K562 (cell line): ENCODE data around the gene LTK. TPM values are rescaled to one million over a fixed set of nuclear protein-coding genes. Genes with fewer than 3 reads are reported as not detected.

ENCODE experiments used
- ATAC-seq: fragments of 200-7000 bp; cut with Tn5 transposase; 3 replicates; pipeline ENCODE4 v1.9.1; 2020; ENCODE audit warnings: moderate library complexity
- BruUV-seq: library from RNA; stranded (reverse); fragments of 400-500 nt; replicated peaks from 2 replicates; lab custom pipeline; 2021; lab: Mats Ljungman, UMichigan
- CTCF ChIA-PET: fragments of 300-600 bp; formaldehyde crosslinking; extraction: SDS; loops from one replicate; lab custom pipeline; 2021; ENCODE audit warnings: low intra/inter-chr PET ratio; lab: Yijun Ruan, JAX
- POLR2A ChIA-PET: fragments of 300-600, 350-650 bp; sonication (Branson Sonifier 250); formaldehyde crosslinking; extraction: SDS; loops from one replicate; lab custom pipeline; 2021; ENCODE audit warnings: antibody characterized with exemption, inconsistent platforms; lab: Yijun Ruan, JAX
- DNase-seq, 4 experiments: peaks; one replicate each; pipeline versions ENCODE4 v3.0.0 to v3.0.0-alpha.2; 2011 to 2018; ENCODE audit warnings: low spot score in 3 of 4, mixed read lengths in 3 of 4; ENCODE audit errors: extremely low read depth in 1 of 4
- FAIRE-seq: peaks from 2 replicates; lab custom pipeline; 2011; peaks lifted over from hg19 to GRCh38; lab: Jason Lieb, UNC
- H2AFZ ChIP-seq: 2 replicates; pipeline ENCODE4 v1.6.0; 2011; ENCODE audit warnings: low read depth, low read length, control low read depth, inconsistent platforms
- H3K27ac ChIP-seq: fragments of 200-600 bp; 3 replicates; pipeline ENCODE4 v1.8.0; 2011; ENCODE audit warnings: low read depth, mild to moderate bottlenecking, control low read depth, inconsistent platforms, low read length, moderate library complexity, mixed read lengths; ENCODE audit errors: extremely low read depth
- H3K27me3 ChIP-seq, 2 experiments: fragments of 300-600 bp in 1 of 2; 2 replicates in 1 of 2; 3 replicates in 1 of 2; pipeline versions ENCODE4 v1.6.0 to v1.8.0; 2011; ENCODE audit warnings: inconsistent platforms in 2 of 2, low read length in 2 of 2, mild to moderate bottlenecking in 1 of 2, mixed read lengths in 1 of 2, moderate library complexity in 1 of 2; ENCODE audit not compliant: control insufficient read depth in 2 of 2, insufficient read depth in 2 of 2
- H3K36me3 ChIP-seq: fragments of 300-600 bp; 3 replicates; pipeline ENCODE4 v1.8.0; 2011; ENCODE audit warnings: mild to moderate bottlenecking, low read length, inconsistent platforms; ENCODE audit not compliant: control insufficient read depth, insufficient read depth
- H3K4me1 ChIP-seq, 2 experiments: fragments of 200-600 bp in 1 of 2; replicated peaks in 1 of 2; 2 replicates in 1 of 2; 3 replicates in 1 of 2; pipeline versions ENCODE4 v1.5.1 to v1.8.0; 2011; ENCODE audit warnings: inconsistent platforms in 2 of 2, low read length in 2 of 2, mild to moderate bottlenecking in 1 of 2, mixed read lengths in 1 of 2, moderate library complexity in 1 of 2; ENCODE audit not compliant: control insufficient read depth in 2 of 2, insufficient read depth in 2 of 2
- H3K4me2 ChIP-seq: 2 replicates; pipeline ENCODE4 v1.6.1; 2011; ENCODE audit warnings: low read length, control low read depth, inconsistent platforms, mixed read lengths; ENCODE audit not compliant: insufficient read depth
- H3K4me3 ChIP-seq: fragments of 200-600 bp; sonication (generic), shearing (Covaris generic); 2 replicates; pipeline ENCODE4 v1.5.1; 2016; ENCODE audit warnings: control low read depth, inconsistent platforms
- H3K79me2 ChIP-seq: fragments of 200-600 bp; 3 replicates; pipeline ENCODE4 v1.8.0; 2011; ENCODE audit warnings: low read length, inconsistent platforms; ENCODE audit not compliant: control insufficient read depth, insufficient read depth
- H3K9ac ChIP-seq, 2 experiments: 2 replicates each; pipeline versions ENCODE4 v1.6.0 to v1.6.1; 2011; ENCODE audit warnings: low read depth in 2 of 2, low read length in 2 of 2, control low read depth in 1 of 2, inconsistent platforms in 1 of 2, mild to moderate bottlenecking in 1 of 2, mixed read lengths in 1 of 2; ENCODE audit not compliant: insufficient read depth in 1 of 2
- H3K9me1 ChIP-seq: one replicate; pipeline ENCODE4 v1.6.0; 2011; ENCODE audit warnings: inconsistent platforms, mild to moderate bottlenecking, low read length, moderate library complexity; ENCODE audit not compliant: control insufficient read depth, insufficient read depth
- H3K9me3 ChIP-seq: replicated peaks from 2 replicates; pipeline ENCODE4 v1.5.1; 2011; ENCODE audit warnings: low read depth, low read length, inconsistent platforms; ENCODE audit not compliant: control insufficient read depth, insufficient read depth
- H4K20me1 ChIP-seq: replicated peaks from 2 replicates; pipeline ENCODE4 v1.6.1; 2011; ENCODE audit warnings: low read length, inconsistent platforms, mixed read lengths; ENCODE audit not compliant: control insufficient read depth, insufficient read depth
- ADNP ChIP-seq: fragments of 200-800 bp; sonication (Bioruptor generic); IDR thresholded peaks from 2 replicates; pipeline ENCODE4 v1.6.1; 2016; ENCODE audit warnings: missing genetic modification characterization, missing compliant biosample characterization
- PTTG1 ChIP-seq: fragments of 450-650 bp; IDR thresholded peaks from 2 replicates; pipeline ENCODE4 v1.6.1; 2016; ENCODE audit warnings: low read depth, mild to moderate bottlenecking, missing genetic modification characterization, missing compliant biosample characterization
- ZEB2 ChIP-seq: fragments of 450-650 bp; IDR thresholded peaks from 2 replicates; pipeline ENCODE4 v1.6.1; 2016
- ZNF143 ChIP-seq: sonication (generic); formaldehyde crosslinking; IDR thresholded peaks from 2 replicates; pipeline ENCODE4 v1.9.0; 2022; ENCODE audit warnings: mild to moderate bottlenecking, missing genetic modification reagents
- ZNF174 ChIP-seq: fragments of 250-450 bp; sonication (Bioruptor Pico); IDR thresholded peaks from 2 replicates; pipeline ENCODE4 v1.4.0; 2020; ENCODE audit warnings: mild to moderate bottlenecking
- ZNF212 ChIP-seq: fragments of 450-650 bp; formaldehyde crosslinking; IDR thresholded peaks from 2 replicates; pipeline ENCODE4 v1.4.0; 2020; ENCODE audit warnings: mild to moderate bottlenecking
- ZSCAN29 ChIP-seq: fragments of 450-650 bp; IDR thresholded peaks from 2 replicates; pipeline ENCODE4 v1.6.1; 2017
- WGBS: fragments of 100-300 bp; shearing (Covaris generic); methylation state at CpG from one replicate; pipeline ENCODE4 v1.1.6; 2016; ENCODE audit warnings: low coverage, mixed read lengths; ENCODE audit not compliant: insufficient coverage; ENCODE audit errors: missing lambda C conversion rate; 5-methylcytosine and 5-hydroxymethylcytosine counted together
- in situ Hi-C: fragments of 300-500 bp; cut with MboI; formaldehyde crosslinking; loops from 4 replicates; pipeline ENCODE4 v1.15.0; 2018; ENCODE audit warnings: inconsistent platforms, mixed read lengths
- intact Hi-C: fragments of 100-400 bp; cut with micrococcal nuclease; formaldehyde crosslinking; loops from 2 replicates; pipeline ENCODE4 v1.14.2; 2022
- polyA plus RNA-seq, 8 experiments: library from polyadenylated mRNA; depleted of rRNA in 4 of 8; stranded (reverse) in 5 of 8; unstranded in 3 of 8; fragments of >200 nt; fragmentation: Nextera tagmentation in 2 of 8; fragmentation: Illumina TruSeq in 1 of 8; extraction: Ambion mirVana in 2 of 8; extraction: Trizol in 1 of 8; gene quantifications; 2 replicates each; pipeline versions ENCODE4 v1.2.1 to v1.2.3, GENCODE V29; 2011 to 2014; ENCODE audit warnings: inconsistent platforms in 1 of 8, missing spikeins in 1 of 8
- total RNA-seq, 7 experiments: library from RNA; depleted of rRNA in 6 of 7; stranded (reverse); fragments of >200 nt in 6 of 7; fragmentation: Illumina TruSeq in 2 of 7; extraction: Trizol in 2 of 7; gene quantifications; 2 replicates each; pipeline versions ENCODE4 v1.2.1 to v1.2.3, GENCODE V29; 2011 to 2021; ENCODE audit warnings: low replicate concordance in 1 of 7

LTK gene
- total and polyA plus RNA-seq, 9 of the 15 experiments (the other 6 are each of a cell fraction or from before 2014, with no cell fraction given), result 0.25 to 4.4 (median 1.8) TPM

DNA sequence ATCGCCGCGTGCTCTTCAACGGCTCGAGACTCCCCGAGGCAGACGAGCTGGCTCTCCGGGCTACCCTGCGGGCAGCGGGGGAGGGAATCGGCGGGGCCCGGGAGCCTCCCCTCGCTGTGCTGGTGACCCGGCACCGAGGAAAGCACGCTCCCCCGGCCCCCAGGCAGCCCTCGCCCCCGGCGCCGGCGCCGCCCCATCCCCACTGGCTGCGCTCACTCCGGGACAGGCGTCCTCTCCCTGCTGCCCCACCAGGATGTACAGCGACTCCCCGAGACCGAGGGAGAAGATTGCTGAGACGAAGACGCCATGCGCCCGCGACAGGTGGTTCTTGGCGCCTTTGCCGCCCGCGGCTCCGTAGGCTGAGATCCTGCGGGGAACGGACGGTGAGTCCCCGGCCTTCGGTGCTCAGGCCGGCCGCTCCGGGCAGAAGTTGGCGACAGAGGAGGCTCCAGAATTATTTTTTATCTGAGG is 1.7 kb downstream of the LTK start:
- intact Hi-C loops, result loop anchor here (2.0 kb wide), 1 partner anchor 17 kb away; no protein-coding TSS in a partner anchor
- no peak for FAIRE-seq
- Histone ChIP-seq H3K27ac (no peak overlapping the region), H2AFZ (no peak overlapping the region), H3K4me2 (no peak overlapping the region), H3K9me3 (no peaks in the 10 kb centered on the region), H3K36me3 (no peaks in the 10 kb centered on the region), H3K9me1 (peaks cover 3% of the 10 kb centered on the region), H3K79me2 (no peaks in the 10 kb centered on the region; the same call in 2 of the 3 replicates), H3K4me1 (peaks cover 9 to 30% of the 10 kb centered on the region in 2 experiments; a peak in 4 of 5 replicates), H3K9ac (no peak overlapping the region), H3K27me3 (no peaks in the 10 kb centered on the region), H4K20me1 (no peaks in the 10 kb centered on the region), H3K4me3 (no peak overlapping the region)
- in situ Hi-C loops, result no loop called here
- ChIA-PET POLR2A (interaction anchor here (1.0 kb wide), 1 partner anchor 11 kb away, joined by 3 read pairs; no protein-coding TSS in a partner anchor), CTCF (no interaction called here)
- WGBS, result 94% methylated on average over 15 of the region's 49 CpGs
- no peak for DNase-seq
- BruUV-seq, result no TSS peak
- ATAC-seq, result no peak
- TF ChIP-seq ZEB2 (no peak), ZNF174 (CRISPR knock-in tag) (no peak), ADNP (tag) (no peak), ZSCAN29 (no peak), ZNF212 (no peak), ZNF143 (CRISPR knock-in tag) (no peak), PTTG1 (tag) (no peak)
